Frontal cortex (tissue), 4 donors: ENCODE data around the gene ZNF565. TPM values are rescaled to one million over a fixed set of nuclear protein-coding genes. Genes with fewer than 3 reads are reported as not detected.
"Not testable (repeated sequence)": the region's sequence is repeated elsewhere in the genome, so short reads cannot be mapped to it uniquely, and the experiment has no call there.

Experiments used
- DNase-seq, 2 donors: peaks; one replicate each; pipeline ENCODE4 v3.0.0; 2012; ENCODE audit warnings: low spot score in 2 of 2
- FAIRE-seq: peaks from 2 replicates; lab custom pipeline; 2012; peaks lifted over from hg19 to GRCh38; lab: Jason Lieb, UNC
- total RNA-seq: library from RNA; depleted of rRNA; stranded (reverse); fragments of >200 nt; gene quantifications from one replicate; pipeline ENCODE4 v1.2.3, GENCODE V29; 2014
- donor health status: control.
- donor health status: control.
- donor health status: control.

The ZNF565 gene
- total RNA-seq, 1 donor from 2014 or later = 19.6 TPM

DNA sequence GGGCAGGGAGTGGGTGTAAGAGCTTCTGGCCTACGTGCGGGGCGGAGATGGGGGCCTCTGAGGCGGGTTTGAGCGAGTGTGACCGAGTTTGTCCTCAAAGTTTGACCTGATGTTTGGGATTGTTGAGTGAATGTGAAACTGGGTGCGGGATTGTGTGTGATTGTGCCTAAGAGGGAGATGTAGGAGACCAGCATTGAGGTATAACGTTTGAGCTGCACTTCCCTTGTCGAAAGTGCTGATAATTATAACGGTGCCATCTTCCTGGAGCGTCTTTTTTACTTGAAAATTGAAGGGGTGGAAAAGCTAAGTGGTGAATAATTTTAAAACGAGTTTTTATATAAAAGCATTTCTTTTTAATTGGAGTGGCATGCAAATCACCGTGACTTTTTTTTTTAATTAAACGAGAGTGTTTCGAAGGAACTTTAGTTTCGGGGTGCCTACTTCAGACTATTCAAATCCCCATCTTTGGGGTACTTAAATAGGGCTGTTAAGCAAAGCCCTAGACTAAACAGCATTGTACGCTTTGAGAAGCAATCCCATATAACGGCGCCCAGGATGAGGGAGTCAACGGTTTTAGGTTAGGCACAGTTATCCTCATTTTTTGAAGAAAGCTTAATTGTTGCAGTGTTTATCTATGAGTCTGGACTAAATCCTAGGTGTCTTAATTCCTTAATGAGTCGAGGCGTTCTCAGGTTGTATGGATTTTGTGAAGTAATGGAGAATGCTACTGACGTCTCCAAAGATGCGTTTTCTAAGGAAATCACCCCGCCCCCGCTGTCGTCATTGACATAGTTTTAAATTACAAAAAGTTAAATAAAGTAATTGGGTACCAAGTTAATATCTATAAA, 1.0 kb upstream of the ZNF565 start:
- no peak for DNase-seq

GRCh38 chr19:36212895-36213294, 1.6 kb downstream of the ZNF565 start:
- DNase-seq (no peak), FAIRE-seq (no peak)

More for the DNA sequence above, 1.0 kb upstream of the ZNF565 start:
- no peak for FAIRE-seq

DNA sequence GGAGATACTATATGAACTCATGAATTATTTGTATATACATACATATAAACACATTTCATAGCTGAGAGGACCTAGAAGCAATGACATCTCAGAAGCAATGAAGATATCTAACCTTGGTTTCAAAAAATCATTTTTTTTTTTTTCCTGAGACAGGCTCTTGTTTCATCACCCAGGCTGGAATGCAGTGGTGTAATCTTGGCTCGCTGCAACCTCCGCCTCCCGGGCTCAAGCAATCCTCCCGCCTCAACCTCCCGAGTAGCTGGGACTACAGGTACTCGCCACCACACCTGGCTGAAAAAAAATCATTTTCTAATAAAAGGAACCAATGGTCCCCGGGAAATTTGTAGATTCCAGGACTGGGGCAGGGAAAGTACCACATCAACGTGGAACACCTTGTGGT, 4.0 kb downstream of the ZNF565 start:
- FAIRE-seq = no peak
- no peak for DNase-seq

- DNase-seq = no peak
- FAIRE-seq = no peak
These were observed 5.1 kb downstream of the ZNF565 start for GRCh38 chr19:36209372-36209771.

- FAIRE-seq = no peak
- no peak for DNase-seq
These were observed 6.7 kb downstream of the ZNF565 start for GRCh38 chr19:36207605-36208252.

GRCh38 chr19:36203293-36203692, 11.2 kb downstream of the ZNF565 start:
- no peak for FAIRE-seq

DNA sequence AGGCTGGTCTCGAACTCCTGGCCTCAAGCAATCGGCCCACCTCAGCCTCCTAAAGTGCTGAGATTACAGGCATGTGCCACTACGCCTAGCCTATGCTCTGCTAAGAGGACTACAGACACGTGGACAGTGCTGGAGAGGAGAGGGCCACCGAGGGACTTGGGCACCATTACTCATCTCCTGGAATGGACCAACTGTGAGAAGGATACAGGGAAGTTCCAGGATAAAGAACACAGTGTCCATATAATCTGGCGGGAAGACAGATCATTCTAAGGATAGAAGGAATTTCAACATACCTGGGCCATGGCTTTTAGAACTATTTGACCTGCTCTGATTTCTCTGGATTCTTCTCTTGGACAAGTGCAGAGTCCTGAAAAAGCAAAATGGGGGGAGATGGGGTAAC, 12.8 kb downstream of the ZNF565 start:
- FAIRE-seq = no peak

More at GRCh38 chr19:36203293-36203692, 11.2 kb downstream of the ZNF565 start:
- DNase-seq = no peak

DNA sequence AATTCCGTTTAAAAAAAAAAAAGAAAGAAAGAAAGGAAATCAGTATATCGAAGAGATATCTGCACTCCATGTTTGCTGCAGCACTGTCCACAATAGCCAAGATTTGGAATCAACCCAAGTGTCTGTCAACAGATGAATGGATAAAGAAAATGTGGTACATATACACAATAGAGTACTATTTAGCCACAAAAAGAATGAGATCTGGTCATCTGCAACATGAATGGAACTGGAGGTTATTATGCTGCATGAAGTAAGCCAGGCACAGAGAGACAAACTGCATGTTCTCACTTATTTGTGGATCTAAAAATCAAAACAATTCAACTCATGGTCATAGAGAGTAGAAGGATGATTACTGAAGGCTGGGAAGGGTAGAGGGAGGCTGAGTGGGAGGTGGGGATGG, 16.3 kb downstream of the ZNF565 start:
- no peak for DNase-seq
- peak; percentile 96 for FAIRE-seq

More for the DNA sequence above, 12.8 kb downstream of the ZNF565 start:
- DNase-seq = no peak

DNA sequence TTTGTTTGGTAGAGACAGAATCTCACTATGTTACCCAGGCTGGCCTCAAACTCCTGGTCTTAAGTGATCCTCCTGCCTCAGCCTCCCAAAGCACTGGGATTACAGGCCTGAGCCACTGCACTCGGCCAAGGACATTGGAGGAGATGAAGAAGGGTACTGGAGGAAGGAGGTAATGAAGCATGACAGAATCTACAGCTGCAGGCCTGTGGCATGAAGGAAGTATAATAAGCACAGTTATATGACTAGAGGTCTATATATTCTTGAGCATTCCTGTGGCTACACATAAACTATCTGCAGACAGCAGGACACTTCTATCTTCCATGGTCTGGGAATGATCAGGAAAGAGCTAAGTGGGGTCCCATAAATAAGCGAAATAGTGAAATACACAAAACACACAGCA, 18.2 kb downstream of the ZNF565 start:
- DNase-seq (no peak), FAIRE-seq (no peak)

DNA sequence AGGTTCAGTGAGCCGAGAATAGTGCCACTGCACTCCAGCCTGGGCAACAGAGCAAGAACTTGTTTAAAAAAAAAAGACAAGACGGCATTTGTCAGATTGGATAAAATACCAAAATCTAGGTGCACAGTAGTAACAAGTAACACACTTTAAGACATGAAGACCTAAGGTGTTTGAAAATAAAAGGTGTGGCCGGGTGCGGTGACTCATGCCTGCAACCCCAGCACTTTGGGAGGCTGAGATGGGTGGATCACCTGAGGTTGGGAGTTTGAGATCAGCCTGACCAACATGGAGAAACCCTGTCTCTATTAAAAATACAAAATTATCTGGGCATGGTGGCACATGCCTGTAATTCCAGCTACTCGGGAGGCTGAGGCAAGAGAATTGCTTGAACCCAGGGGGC, 27.7 kb downstream of the ZNF565 start:
- DNase-seq, FAIRE-seq: not testable (repeated sequence)

DNA sequence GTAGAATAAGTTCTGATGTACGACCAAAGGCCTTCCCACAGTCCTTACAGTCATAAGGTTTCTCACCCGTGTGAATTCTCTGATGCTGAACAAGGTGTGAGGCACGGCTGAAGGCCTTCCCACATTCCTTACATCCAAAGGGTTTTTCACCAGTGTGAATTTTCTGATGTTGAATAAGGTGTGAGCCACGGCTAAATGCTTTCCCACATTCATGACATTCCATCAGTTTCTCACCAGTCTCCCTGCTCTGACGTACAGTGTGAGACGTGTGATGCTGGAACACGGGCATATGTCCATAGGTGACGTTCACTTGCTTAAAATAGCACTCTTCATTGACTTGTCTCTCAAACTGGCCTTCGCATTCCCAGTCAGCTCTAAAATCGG, 31.2 kb downstream of the ZNF565 start:
- FAIRE-seq (no peak), DNase-seq (no peak)

DNA sequence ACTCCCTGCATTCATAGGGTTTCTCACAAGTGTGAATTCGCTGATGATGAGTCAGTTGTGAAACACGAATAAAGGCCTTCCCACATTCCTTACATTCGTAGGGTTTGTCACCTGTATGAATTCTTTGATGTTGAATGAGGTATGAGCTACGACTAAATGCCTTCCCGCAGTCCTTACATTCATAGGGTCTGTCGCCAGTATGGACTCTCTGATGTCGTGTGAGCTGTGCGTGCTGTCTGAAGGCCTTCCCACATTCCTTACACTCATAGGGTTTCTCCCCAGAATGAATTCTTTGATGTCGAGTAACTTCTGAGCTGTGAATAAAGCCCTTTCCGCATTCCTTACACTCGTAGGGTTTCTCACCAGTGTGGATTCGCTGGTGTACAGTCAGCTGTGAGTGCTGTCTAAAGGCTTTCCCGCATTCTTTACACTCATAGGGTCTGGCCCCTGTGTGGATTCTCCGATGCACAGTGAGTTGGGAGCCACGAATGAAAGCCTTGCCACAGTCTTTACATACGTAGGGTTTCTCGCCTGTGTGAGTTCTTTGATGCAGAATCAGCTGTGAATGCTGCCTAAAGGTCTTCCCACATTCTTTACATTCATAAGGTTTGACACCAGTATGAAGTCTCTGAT, 31.7 kb downstream of the ZNF565 start:
- DNase-seq (no peak), FAIRE-seq (no peak)

DNA sequence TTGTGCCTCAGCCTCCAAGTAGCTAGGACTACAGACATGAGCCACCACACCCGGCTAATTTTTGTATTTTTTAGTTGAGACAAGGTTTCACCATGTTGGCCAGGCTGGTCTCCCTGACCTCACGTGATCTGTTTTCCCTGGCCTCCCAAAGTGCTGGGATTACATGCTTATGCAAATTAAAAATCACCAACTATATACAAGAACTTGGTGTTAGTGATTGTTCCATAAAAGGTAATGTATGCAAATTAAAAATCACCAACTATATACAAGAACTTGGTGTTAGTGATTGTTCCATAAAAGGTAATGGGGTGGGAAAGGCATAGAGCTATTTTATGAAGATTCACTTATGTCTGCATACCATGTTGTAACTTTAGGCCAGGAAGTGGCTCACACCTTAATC, 35.4 kb downstream of the ZNF565 start:
- not testable (repeated sequence) for DNase-seq, FAIRE-seq

DNA sequence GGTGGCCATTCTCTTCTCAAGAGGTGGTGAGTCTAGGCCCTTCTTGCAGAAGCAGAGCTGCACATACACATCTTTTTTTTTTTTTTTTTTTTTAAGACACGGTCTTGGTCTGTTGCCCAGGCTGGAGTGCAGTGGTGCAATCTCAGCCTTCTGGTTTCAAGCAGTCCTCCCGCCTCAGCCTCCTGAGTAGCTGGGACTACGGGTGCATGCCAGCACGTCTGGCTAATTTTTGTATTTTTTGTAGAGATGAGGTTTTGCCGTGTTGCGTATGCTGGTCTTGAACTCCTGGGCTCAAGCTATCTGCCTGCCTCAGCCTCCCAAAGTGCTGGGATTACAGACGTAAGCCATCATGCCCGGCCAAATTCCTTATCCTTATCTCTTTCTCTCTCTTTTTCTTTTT, 40.6 kb downstream of the ZNF565 start:
- not testable (repeated sequence) for FAIRE-seq, DNase-seq

- DNase-seq (no peak), FAIRE-seq (no peak)
These were observed 41.6 kb downstream of the ZNF565 start for GRCh38 chr19:36172852-36173251.

DNA sequence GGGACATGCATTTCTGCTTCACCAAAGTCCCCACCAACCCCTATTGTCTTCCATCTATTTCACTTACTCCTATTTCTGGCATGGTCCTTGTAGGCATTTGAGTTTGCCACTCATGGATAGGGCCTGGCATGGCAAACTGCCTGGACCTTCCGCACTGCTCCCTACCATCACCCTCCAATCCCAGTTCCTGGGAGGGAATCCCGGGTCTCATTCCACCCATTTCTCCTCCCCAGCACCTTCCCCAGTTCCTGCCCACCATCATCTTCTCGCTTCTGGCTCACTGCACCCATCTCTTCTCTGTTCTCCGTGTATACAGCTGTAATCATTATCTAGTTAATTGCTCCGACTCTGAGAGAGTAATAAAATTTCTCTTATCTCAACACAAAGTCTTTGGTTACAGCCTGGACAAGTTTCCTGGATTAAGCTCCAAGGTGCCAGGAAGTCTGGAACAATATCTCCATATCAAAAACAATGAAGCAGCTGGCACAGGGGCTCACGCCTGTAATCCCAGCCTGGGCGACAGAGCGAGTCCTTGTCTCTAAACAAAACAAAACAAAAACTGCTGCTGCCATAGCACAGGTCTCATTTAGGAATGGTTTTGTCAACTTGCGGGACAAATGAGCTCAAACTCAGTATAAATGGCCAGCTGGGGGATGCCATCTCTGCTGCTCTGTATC, 45.2 kb downstream of the ZNF565 start:
- FAIRE-seq (no peak), DNase-seq (no peak)

DNA sequence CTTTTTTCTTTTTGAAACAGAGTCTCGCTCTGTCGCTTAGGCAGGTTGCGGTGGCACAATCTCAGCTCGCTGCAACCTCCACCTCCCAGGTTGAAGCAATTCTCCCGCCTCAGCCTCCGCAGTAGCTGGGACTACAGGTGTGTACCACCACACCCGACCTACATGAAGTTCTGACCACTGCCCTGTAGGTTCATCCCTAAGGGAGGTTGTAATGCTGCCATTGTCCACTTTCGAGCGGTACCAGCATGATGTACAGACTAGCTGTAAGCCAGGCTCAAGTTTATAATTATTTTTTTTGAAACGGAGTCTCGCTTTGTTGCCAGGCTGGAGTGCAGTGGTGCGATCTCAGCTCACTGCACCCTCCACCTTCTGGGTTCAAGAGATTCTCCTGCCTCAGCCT, 50.7 kb downstream of the ZNF565 start:
- no peak for DNase-seq
- no peak for FAIRE-seq

DNA sequence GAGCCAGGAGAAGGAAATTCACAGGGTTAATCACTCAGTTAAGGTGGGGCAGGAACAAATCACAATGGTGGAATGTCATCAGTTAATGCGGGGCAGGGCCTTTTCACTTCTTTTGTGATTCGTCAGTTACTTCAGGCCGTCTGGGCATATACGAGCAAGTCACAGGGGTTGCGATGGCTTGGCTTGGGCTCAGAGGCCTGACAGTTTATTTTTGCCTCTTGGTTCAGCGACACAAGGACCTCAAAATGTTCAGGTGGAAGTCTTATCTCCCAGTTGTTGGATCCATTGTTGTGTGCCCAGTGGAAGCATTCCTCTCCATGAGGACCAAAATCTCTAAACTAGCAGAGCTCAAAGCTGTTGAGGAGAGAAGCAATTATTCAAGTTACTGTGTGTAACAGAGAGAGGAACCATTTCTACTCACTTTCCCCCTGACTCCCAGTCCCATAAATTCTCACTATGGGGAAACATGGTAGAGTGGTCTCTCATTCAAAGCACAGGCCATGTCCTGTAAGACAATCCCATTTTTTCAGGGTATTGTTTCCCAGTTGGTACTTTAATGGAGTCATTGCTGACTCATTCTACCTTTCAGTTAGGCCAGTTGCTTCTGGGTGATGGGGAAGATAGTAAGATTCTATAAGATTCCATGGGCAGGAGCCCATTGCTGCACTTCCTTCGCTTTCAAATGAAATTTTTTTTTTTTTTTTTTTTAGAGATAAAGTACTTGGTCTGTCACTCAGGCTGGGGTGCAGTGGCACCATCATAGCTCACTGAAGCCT, 53.5 kb downstream of the ZNF565 start:
- DNase-seq (no peak), FAIRE-seq (no peak)

GRCh38 chr19:36153126-36153525, 61.3 kb downstream of the ZNF565 start:
- DNase-seq = no peak
- FAIRE-seq = no peak
